ENCODE measurements around the gene GNG7. TPM values are rescaled to one million over a fixed set of nuclear protein-coding genes. Genes with fewer than 3 reads are reported as not detected.

The GNG7 gene
- total RNA-seq, 1 donor from 2014 or later: 5.5 TPM

- Histone ChIP-seq H3K4me1 (no peaks in the 10 kb centered on the region), H3K4me3 (no peak overlapping the region), H3K9me3 (no peaks in the 10 kb centered on the region), H3K27ac (no peak overlapping the region), H3K27me3 (peaks cover 10% of the 10 kb centered on the region), H3K36me3 (peaks cover 7% of the 10 kb centered on the region)
- no peak for TF ChIP-seq CTCF (IDR thresholded peaks at IDR 0.05)
- intact Hi-C loops (cut with DNase I): loop anchor here (10.0 kb wide), 1 partner anchor 75 kb away; no protein-coding TSS in a partner anchor
- no peak for ATAC-seq
- DNase-seq: no peak
Measured at GRCh38 chr19:2729943-2730818, 27.7 kb upstream of the GNG7 start.

GRCh38 chr19:2728783-2729387 lies 26.4 kb upstream of the GNG7 start:
- DNase-seq (no peak), ATAC-seq (no peak)
- Histone ChIP-seq H3K4me1 (no peaks in the 10 kb centered on the region), H3K27me3 (peaks cover 20% of the 10 kb centered on the region), H3K9me3 (no peaks in the 10 kb centered on the region), H3K4me3 (no peak overlapping the region), H3K36me3 (peaks cover 7% of the 10 kb centered on the region), H3K27ac (no peak overlapping the region)
- TF ChIP-seq CTCF (IDR thresholded peaks at IDR 0.05): no peak
- intact Hi-C loops (cut with DNase I): loop anchor here (10.0 kb wide), 1 partner anchor 74 kb away; no protein-coding TSS in a partner anchor

- Histone ChIP-seq H3K36me3 (peaks cover 5% of the 10 kb centered on the region), H3K9me3 (no peaks in the 10 kb centered on the region), H3K4me3 (no peak overlapping the region), H3K4me1 (no peaks in the 10 kb centered on the region), H3K27ac (no peak overlapping the region), H3K27me3 (peaks cover 26% of the 10 kb centered on the region)
- intact Hi-C loops (cut with DNase I): loop anchor here (10.0 kb wide), 1 partner anchor 73 kb away; no protein-coding TSS in a partner anchor
- no peak for TF ChIP-seq CTCF (IDR thresholded peaks at IDR 0.05)
- ATAC-seq: no peak
- DNase-seq: no peak
Measured at GRCh38 chr19:2727640-2727944, 25.1 kb upstream of the GNG7 start.

GRCh38 chr19:2726904-2727639 lies 24.6 kb upstream of the GNG7 start:
- H3K27me3 ChIP-seq: peaks cover 31% of the 10 kb centered on the region
- intact Hi-C loops (cut with DNase I): loop anchor here (10.0 kb wide), 1 partner anchor 72 kb away; no protein-coding TSS in a partner anchor

More at GRCh38 chr19:2726904-2727639, 24.6 kb upstream of the GNG7 start:
- Histone ChIP-seq H3K4me1 (no peaks in the 10 kb centered on the region), H3K4me3 (no peak overlapping the region), H3K36me3 (no peaks in the 10 kb centered on the region), H3K27ac (no peak overlapping the region), H3K9me3 (no peaks in the 10 kb centered on the region)
- ATAC-seq (no peak), DNase-seq (no peak)
- TF ChIP-seq CTCF (IDR thresholded peaks at IDR 0.05): no peak

Measured in upper lobe of right lung (tissue), 1 donor.